H1 (cell line): ENCODE results near the gene TFF1.

Experiments used
- CHD2 ChIP-seq: IDR thresholded peaks from 2 replicates; pipeline ENCODE4 v1.6.1; 2012; ENCODE audit warnings: low read length, improper control_type of control experiment
- KDM1A ChIP-seq: fragments of 200-600, 300-600 bp; sonication (generic); IDR thresholded peaks from 2 replicates; pipeline ENCODE4 v1.7.1; 2016; ENCODE audit warnings: mild to moderate bottlenecking, low read length, borderline replicate concordance

DNA sequence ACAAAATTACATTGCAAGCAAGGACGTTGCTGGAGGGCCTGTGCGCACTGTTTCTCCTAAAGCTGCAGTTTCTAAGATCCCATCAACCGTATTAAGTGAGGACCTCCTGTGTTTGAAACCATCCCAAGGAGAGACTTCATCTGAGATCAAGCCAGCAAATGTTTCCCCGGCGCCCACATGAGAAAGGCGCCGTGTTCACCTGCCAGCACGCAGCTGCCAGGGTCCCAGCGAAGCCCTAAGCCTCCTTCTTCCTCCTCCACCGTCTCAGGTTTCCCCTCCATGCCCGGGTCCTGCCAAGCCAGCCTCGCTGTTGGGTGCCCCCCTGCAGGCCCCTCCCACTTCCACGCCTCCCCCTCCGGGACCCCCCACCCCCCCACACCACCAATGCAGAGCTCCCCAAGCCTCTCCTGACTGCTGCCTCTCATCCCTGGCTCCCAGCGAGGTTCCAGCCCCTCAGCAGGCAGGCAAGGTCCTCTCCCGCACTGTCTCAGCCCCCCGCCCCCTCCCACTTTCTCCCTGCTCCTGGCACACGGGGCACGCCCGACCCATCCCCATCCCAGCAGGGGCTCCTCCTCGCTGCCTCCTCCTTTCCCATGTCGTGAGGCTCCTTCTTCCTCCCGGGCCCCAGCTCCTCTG, 8.6 kb upstream of the TFF1 start:
- TF ChIP-seq KDM1A: no peak
- no peak for TF ChIP-seq CHD2
